ENCODE results near the gene VCPKMT. TPM values are rescaled to one million over a fixed set of nuclear protein-coding genes. Genes with fewer than 3 reads are reported as not detected.
A peak's percentile ranks its signal among the peaks of the same experiment; 100 is the strongest.

VCPKMT gene
- total RNA-seq, 1 donor from 2014 or later, result 6.8 TPM

- peak; percentile 87 for DNase-seq (ENCODE audit: low read depth)
Observed at GRCh38 chr14:50067723-50068495, 48.5 kb downstream of the VCPKMT start.

GRCh38 chr14:50065583-50065982, 50.8 kb downstream of the VCPKMT start:
- no peak for DNase-seq (ENCODE audit: low read depth)

GRCh38 chr14:50064993-50065392, 51.4 kb downstream of the VCPKMT start:
- DNase-seq (ENCODE audit: low read depth), result no peak

GRCh38 chr14:50063876-50064420, 52.4 kb downstream of the VCPKMT start:
- DNase-seq (ENCODE audit: low read depth), result no peak

- peak; percentile 87 for DNase-seq (ENCODE audit: low read depth)
Observed at GRCh38 chr14:50062438-50063085, 53.8 kb downstream of the VCPKMT start.

GRCh38 chr14:50061664-50062437, 54.5 kb downstream of the VCPKMT start:
- peak; percentile 69 for DNase-seq (ENCODE audit: low read depth)

- peak; percentile 93 for DNase-seq (ENCODE audit: low read depth)
Observed at GRCh38 chr14:50060871-50061663, 55.3 kb downstream of the VCPKMT start.

- DNase-seq (ENCODE audit: low read depth), result no peak
Observed at GRCh38 chr14:50059763-50060616, 56.4 kb downstream of the VCPKMT start.

Other genes with a start within 250 kb of the VCPKMT start
- gene ARF6, start 223.5 kb downstream of the VCPKMT start, total RNA-seq, result 103 and 113 TPM in 2 replicates
- 25.0 and 49.7 TPM in 2 replicates for gene SOS2, start 115.0 kb upstream of the VCPKMT start, total RNA-seq
- 7.3 and 13.6 TPM in 2 replicates for gene L2HGDH, start 195.7 kb upstream of the VCPKMT start, total RNA-seq
- 6.1 and 10.6 TPM in 2 replicates for gene DMAC2L, start 195.8 kb upstream of the VCPKMT start, total RNA-seq